IMR-90 (cell line): ENCODE results near the gene TMEM239. TPM values are rescaled to one million over a fixed set of nuclear protein-coding genes. Genes with fewer than 3 reads are reported as not detected.

Experiments used
- ATAC-seq: fragments of 200-7000 bp; cut with Tn5 transposase; 2 replicates; pipeline ENCODE4 v1.9.1; 2020; ENCODE audit warnings: low read depth, mild to moderate bottlenecking, moderate library complexity
- BruUV-seq: library from RNA; stranded (reverse); fragments of 400-500 nt; replicated peaks from 2 replicates; lab custom pipeline; 2021; lab: Mats Ljungman, UMichigan
- CTCF ChIA-PET: fragments of 300-600 bp; formaldehyde crosslinking; extraction: SDS; loops from one replicate; lab custom pipeline; 2021; ENCODE audit warnings: antibody characterized with exemption; lab: Yijun Ruan, JAX
- POLR2A ChIA-PET: fragments of 300-600 bp; sonication (Branson Sonifier 250); formaldehyde crosslinking; loops from one replicate; lab custom pipeline; 2022; ENCODE audit warnings: antibody characterized with exemption; ENCODE audit not compliant: unreplicated experiment; lab: Charles Lee
- DNase-seq: peaks from one replicate; pipeline ENCODE4 v3.0.0; 2013
- H2AFZ ChIP-seq: replicated peaks from 2 replicates; pipeline ENCODE3; 2013; ENCODE audit warnings: low read length, mild to moderate bottlenecking; ENCODE audit not compliant: poor library complexity
- H2AK5ac ChIP-seq: 2 replicates; pipeline ENCODE4 v1.6.1; 2013; ENCODE audit warnings: low read depth, low read length, inconsistent platforms
- H2AK9ac ChIP-seq: replicated peaks from 2 replicates; pipeline ENCODE3; 2013; ENCODE audit warnings: mild to moderate bottlenecking, low read depth, low read length, moderate library complexity; ENCODE audit not compliant: poor library complexity
- H2BK120ac ChIP-seq: 2 replicates; pipeline ENCODE4 v1.6.1; 2013; ENCODE audit warnings: low read depth, low read length, inconsistent platforms
- H2BK15ac ChIP-seq: 3 replicates; pipeline ENCODE4 v1.6.1; 2013; ENCODE audit warnings: low read depth, low read length, inconsistent platforms
- H2BK20ac ChIP-seq: 2 replicates; pipeline ENCODE4 v1.6.1; 2013; ENCODE audit warnings: low read depth, mild to moderate bottlenecking, inconsistent platforms, low read length, moderate library complexity
- H2BK5ac ChIP-seq: 2 replicates; pipeline ENCODE4 v1.6.1; 2013; ENCODE audit warnings: mild to moderate bottlenecking, low read depth, low read length, inconsistent platforms; ENCODE audit not compliant: poor library complexity, severe bottlenecking
- H3K14ac ChIP-seq: replicated peaks from 2 replicates; pipeline ENCODE4 v1.6.1; 2013; ENCODE audit warnings: low read depth, low read length, inconsistent platforms
- H3K18ac ChIP-seq: 2 replicates; pipeline ENCODE4 v1.6.1; 2013; ENCODE audit warnings: low read depth, low read length, control low read depth
- H3K23ac ChIP-seq: 2 replicates; pipeline ENCODE4 v1.6.1; 2013; ENCODE audit warnings: low read depth, low read length, inconsistent platforms
- H3K27ac ChIP-seq: 2 replicates; pipeline ENCODE4 v1.5.1; 2013; ENCODE audit warnings: mild to moderate bottlenecking, control low read depth, low read length; ENCODE audit not compliant: insufficient read depth
- H3K27me3 ChIP-seq: 2 replicates; pipeline ENCODE4 v1.6.1; 2013; ENCODE audit warnings: low read length; ENCODE audit not compliant: control insufficient read depth, insufficient read depth
- H3K36me3 ChIP-seq: 2 replicates; pipeline ENCODE4 v1.6.1; 2013; ENCODE audit warnings: low read length, mixed read lengths; ENCODE audit not compliant: control insufficient read depth, insufficient read depth
- H3K4ac ChIP-seq: 2 replicates; pipeline ENCODE4 v1.6.1; 2013; ENCODE audit warnings: low read depth, low read length, inconsistent platforms
- H3K4me1 ChIP-seq: 2 replicates; pipeline ENCODE4 v1.6.1; 2013; ENCODE audit warnings: low read length, mixed read lengths; ENCODE audit not compliant: control insufficient read depth, insufficient read depth
- H3K4me2 ChIP-seq: 2 replicates; pipeline ENCODE4 v1.6.1; 2013; ENCODE audit warnings: low read depth, mild to moderate bottlenecking, control low read depth, low read length, moderate library complexity
- H3K4me3 ChIP-seq: 2 replicates; pipeline ENCODE4 v1.5.1; 2013; ENCODE audit warnings: low read depth, mild to moderate bottlenecking, control low read depth, low read length, moderate library complexity; ENCODE audit not compliant: insufficient read depth
- H3K56ac ChIP-seq: 2 replicates; pipeline ENCODE4 v1.6.1; 2013; ENCODE audit warnings: low read length, inconsistent platforms; ENCODE audit not compliant: insufficient read depth; ENCODE audit errors: extremely low read depth
- H3K79me1 ChIP-seq, 2 experiments: 2 replicates each; pipeline ENCODE4 v1.6.1; 2013; ENCODE audit warnings: low read length in 2 of 2, inconsistent platforms in 1 of 2, low read depth in 1 of 2
- H3K9ac ChIP-seq: 2 replicates; pipeline ENCODE4 v1.6.1; 2013; ENCODE audit warnings: low read depth, low read length, control low read depth
- H3K9me1 ChIP-seq: 2 replicates; pipeline ENCODE4 v1.6.1; 2013; ENCODE audit warnings: low read length, inconsistent platforms; ENCODE audit not compliant: insufficient read depth
- H3K9me3 ChIP-seq: 2 replicates; pipeline ENCODE4 v1.6.1; 2013; ENCODE audit warnings: low read length; ENCODE audit not compliant: control insufficient read depth, insufficient read depth
- H4K20me1 ChIP-seq: 2 replicates; pipeline ENCODE4 v1.6.1; 2013; ENCODE audit warnings: low read length, inconsistent platforms; ENCODE audit not compliant: insufficient read depth
- H4K5ac ChIP-seq: 2 replicates; pipeline ENCODE4 v1.6.1; 2013; ENCODE audit warnings: mild to moderate bottlenecking, low read depth, low read length, control low read depth
- H4K8ac ChIP-seq, 2 experiments: 2 replicates each; pipeline ENCODE4 v1.6.1; 2013; ENCODE audit warnings: low read depth in 2 of 2, low read length in 2 of 2, control low read depth in 1 of 2, inconsistent platforms in 1 of 2
- H4K91ac ChIP-seq: 2 replicates; pipeline ENCODE4 v1.6.1; 2013; ENCODE audit warnings: low read depth, low read length, inconsistent platforms; ENCODE audit not compliant: insufficient read depth
- CEBPB ChIP-seq: IDR thresholded peaks from 2 replicates; pipeline ENCODE4 v1.6.1; 2012; ENCODE audit warnings: low read depth, low read length, improper control_type of control experiment
- CHD1 ChIP-seq: IDR thresholded peaks from 2 replicates; pipeline ENCODE4 v1.6.1; 2012; ENCODE audit warnings: low read depth, low read length, improper control_type of control experiment
- MAFK ChIP-seq: IDR thresholded peaks from 2 replicates; pipeline ENCODE4 v1.6.1; 2012; ENCODE audit warnings: low read depth, low read length, improper control_type of control experiment
- MAZ ChIP-seq: IDR thresholded peaks from 2 replicates; pipeline ENCODE4 v1.6.1; 2012; ENCODE audit warnings: low read depth, mild to moderate bottlenecking, low read length, improper control_type of control experiment, moderate library complexity, borderline replicate concordance
- MXI1 ChIP-seq: IDR thresholded peaks from 2 replicates; pipeline ENCODE4 v1.6.1; 2012; ENCODE audit warnings: low read depth, mild to moderate bottlenecking, low read length, moderate library complexity, borderline replicate concordance
- NFE2L2 ChIP-seq: fragments of 150-350 bp; IDR thresholded peaks from 2 replicates; pipeline ENCODE4 v1.6.1; 2016; ENCODE audit warnings: low read depth, mild to moderate bottlenecking, low read length
- POLR2A ChIP-seq: IDR thresholded peaks from 2 replicates; pipeline ENCODE4 v1.6.1; 2012; ENCODE audit warnings: mild to moderate bottlenecking, low read depth, low read length
- RAD21 ChIP-seq: IDR thresholded peaks from 2 replicates; pipeline ENCODE4 v1.6.1; 2012; ENCODE audit warnings: low read length, improper control_type of control experiment
- RCOR1 ChIP-seq: IDR thresholded peaks from 2 replicates; pipeline ENCODE4 v1.6.1; 2012; ENCODE audit warnings: mild to moderate bottlenecking, low read length, improper control_type of control experiment; ENCODE audit not compliant: insufficient replicate concordance
- RFX5 ChIP-seq: IDR thresholded peaks from 2 replicates; pipeline ENCODE4 v1.8.0; 2012; ENCODE audit warnings: low read depth, mild to moderate bottlenecking, low read length, moderate library complexity
- SMC3 ChIP-seq: fragments of 150-350 bp; IDR thresholded peaks from 2 replicates; pipeline ENCODE4 v1.6.1; 2016; ENCODE audit warnings: low read depth, mild to moderate bottlenecking, antibody characterized with exemption, low read length, moderate library complexity
- WGBS, 2 experiments: methylation state at CpG; one replicate each; pipeline versions ENCODE4 v1.1.5 to v1.1.7; 2013; ENCODE audit warnings: missing lambda C conversion rate in 2 of 2; ENCODE audit not compliant: insufficient read length in 1 of 2; ENCODE audit errors: extremely low coverage in 2 of 2; 5-methylcytosine and 5-hydroxymethylcytosine counted together
- dilution Hi-C: fragments of 300-500 bp; cut with HindIII; formaldehyde crosslinking; loops from one replicate; pipeline ENCODE4 v1.14.3; 2018; ENCODE audit warnings: low sequenced_read_pairs; ENCODE audit not compliant: unreplicated experiment
- in situ Hi-C: fragments of 300-500 bp; cut with MboI; formaldehyde crosslinking; loops from 3 replicates; pipeline ENCODE4 v1.14.3; 2019; ENCODE audit warnings: low sequenced_read_pairs, inconsistent platforms, mixed read lengths
- intact Hi-C: fragments of 100-400 bp; cut with micrococcal nuclease; formaldehyde crosslinking; loops from 2 replicates; pipeline ENCODE4 v1.10.0; 2022
- polyA plus RNA-seq, 3 experiments: library from polyadenylated mRNA; depleted of rRNA; stranded (reverse); fragments of >200 nt; gene quantifications; 2 replicates each; pipeline ENCODE4 v1.2.3, GENCODE V29; 2012; ENCODE audit warnings: low replicate concordance in 1 of 3
- total RNA-seq: library from RNA; depleted of rRNA; stranded (reverse); fragments of >200 nt; gene quantifications from 2 replicates; pipeline ENCODE4 v1.2.3, GENCODE V29; 2012
- TF ChIP-seq, protein P1 (sequence below): conservative IDR thresholded peaks from 2 replicates; pipeline ENCODE4 v1.5.1; 2012; ENCODE audit warnings: mild to moderate bottlenecking, low read depth, low read length, improper control_type of control experiment
- TF ChIP-seq, protein P2 (sequence below): fragments of 150-350 bp; IDR thresholded peaks from 2 replicates; pipeline ENCODE4 v1.6.1; 2016; ENCODE audit warnings: low read depth, mild to moderate bottlenecking, low read length, moderate library complexity, borderline replicate concordance

TMEM239 gene
- total and polyA plus RNA-seq, 2 of the 4 experiments (the other 2 are of a cell fraction) = 0.32 TPM; not detected in 1

GRCh38 chr20:2840967-2841531, 24.9 kb downstream of the TMEM239 start (continued):
- TF ChIP-seq SMC3 = no peak

DNA sequence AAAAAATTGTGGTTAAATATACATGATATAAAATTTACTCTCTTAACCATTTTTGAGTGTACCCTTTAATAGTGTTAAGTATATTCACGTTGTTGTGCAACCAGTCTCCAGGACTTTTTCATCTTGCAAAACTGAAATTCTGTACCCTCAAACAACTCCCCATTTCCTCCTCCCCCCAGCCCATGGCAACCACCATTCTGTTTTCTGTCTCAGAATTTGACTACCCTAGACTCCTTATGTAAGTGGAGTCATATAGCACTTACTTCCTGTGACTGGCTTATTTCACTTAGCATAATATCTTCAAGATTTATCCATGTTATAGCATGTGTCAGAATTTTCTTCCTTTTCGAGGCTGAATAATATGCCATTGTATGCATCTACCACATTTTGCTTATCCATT, 29.4 kb downstream of the TMEM239 start:
- Histone ChIP-seq H3K27me3 (no peaks in the 10 kb centered on the region), H4K5ac (no peak overlapping the region), H3K56ac (no peak overlapping the region), H3K4ac (no peak overlapping the region), H3K4me2 (no peak overlapping the region), H2BK20ac (no peak overlapping the region), H3K27ac (no peak overlapping the region), H3K4me3 (no peak overlapping the region), H2BK120ac (no peak overlapping the region), H3K23ac (no peak overlapping the region), H3K18ac (no peak overlapping the region), H4K20me1 (no peaks in the 10 kb centered on the region), H3K14ac (no peak overlapping the region), H4K8ac (no peak overlapping the region), H3K79me1 (peaks cover 33 to 51% of the 10 kb centered on the region in 2 experiments), H3K9me3 (no peaks in the 10 kb centered on the region), H3K9me1 (no peaks in the 10 kb centered on the region; the same call in 1 of the 2 replicates), H3K4me1 (peaks cover 2% of the 10 kb centered on the region), H2AK9ac (no peak overlapping the region), H3K36me3 (peaks cover 3% of the 10 kb centered on the region; the same call in 1 of the 2 replicates), H2AFZ (no peak overlapping the region), H2AK5ac (no peak overlapping the region), H2BK15ac (no peak overlapping the region), H2BK5ac (no peak overlapping the region), H4K91ac (no peak overlapping the region), H3K9ac (no peak overlapping the region)
- no CpG with 5 or more reads among the region's 2 CpGs for WGBS, 2 experiments
- in situ Hi-C loops (loop anchor here (25.0 kb wide), 1 partner anchor 333 kb away; the partner anchor contains the start of gene ZNF343), dilution Hi-C loops (no loop called here), intact Hi-C loops (no loop called here)
- ChIA-PET POLR2A (no interaction called here), CTCF (interaction anchor here (0.6 kb wide), 1 partner anchor 158 kb away, joined by 4 read pairs; no protein-coding TSS in a partner anchor)
- TF ChIP-seq SMC3 = no peak
- no peak for TF ChIP-seq POLR2A
- TF ChIP-seq MAFK = no peak
- TF ChIP-seq MAZ = no peak
- TF ChIP-seq, protein P1, sequence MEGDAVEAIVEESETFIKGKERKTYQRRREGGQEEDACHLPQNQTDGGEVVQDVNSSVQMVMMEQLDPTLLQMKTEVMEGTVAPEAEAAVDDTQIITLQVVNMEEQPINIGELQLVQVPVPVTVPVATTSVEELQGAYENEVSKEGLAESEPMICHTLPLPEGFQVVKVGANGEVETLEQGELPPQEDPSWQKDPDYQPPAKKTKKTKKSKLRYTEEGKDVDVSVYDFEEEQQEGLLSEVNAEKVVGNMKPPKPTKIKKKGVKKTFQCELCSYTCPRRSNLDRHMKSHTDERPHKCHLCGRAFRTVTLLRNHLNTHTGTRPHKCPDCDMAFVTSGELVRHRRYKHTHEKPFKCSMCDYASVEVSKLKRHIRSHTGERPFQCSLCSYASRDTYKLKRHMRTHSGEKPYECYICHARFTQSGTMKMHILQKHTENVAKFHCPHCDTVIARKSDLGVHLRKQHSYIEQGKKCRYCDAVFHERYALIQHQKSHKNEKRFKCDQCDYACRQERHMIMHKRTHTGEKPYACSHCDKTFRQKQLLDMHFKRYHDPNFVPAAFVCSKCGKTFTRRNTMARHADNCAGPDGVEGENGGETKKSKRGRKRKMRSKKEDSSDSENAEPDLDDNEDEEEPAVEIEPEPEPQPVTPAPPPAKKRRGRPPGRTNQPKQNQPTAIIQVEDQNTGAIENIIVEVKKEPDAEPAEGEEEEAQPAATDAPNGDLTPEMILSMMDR = no peak
- TF ChIP-seq RFX5 = no peak
- TF ChIP-seq CHD1 = no peak
- TF ChIP-seq, protein P2, sequence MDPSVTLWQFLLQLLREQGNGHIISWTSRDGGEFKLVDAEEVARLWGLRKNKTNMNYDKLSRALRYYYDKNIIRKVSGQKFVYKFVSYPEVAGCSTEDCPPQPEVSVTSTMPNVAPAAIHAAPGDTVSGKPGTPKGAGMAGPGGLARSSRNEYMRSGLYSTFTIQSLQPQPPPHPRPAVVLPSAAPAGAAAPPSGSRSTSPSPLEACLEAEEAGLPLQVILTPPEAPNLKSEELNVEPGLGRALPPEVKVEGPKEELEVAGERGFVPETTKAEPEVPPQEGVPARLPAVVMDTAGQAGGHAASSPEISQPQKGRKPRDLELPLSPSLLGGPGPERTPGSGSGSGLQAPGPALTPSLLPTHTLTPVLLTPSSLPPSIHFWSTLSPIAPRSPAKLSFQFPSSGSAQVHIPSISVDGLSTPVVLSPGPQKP = no peak
- TF ChIP-seq RAD21 = no peak
- TF ChIP-seq MXI1 = no peak
- TF ChIP-seq NFE2L2 = no peak
- TF ChIP-seq CEBPB = no peak
- no peak for TF ChIP-seq RCOR1
- ATAC-seq = no peak
- no TSS peak for BruUV-seq
- no peak for DNase-seq
